HEK293T (cell line): ENCODE data around the gene GABPA.

ENCODE experiments used
- ARNT ChIP-seq: fragments of 450-650 bp; IDR thresholded peaks from 2 replicates; pipeline ENCODE4 v1.6.1; 2017; ENCODE audit warnings: mild to moderate bottlenecking
- BHLHE40 ChIP-seq: fragments of 450-650 bp; IDR thresholded peaks from 2 replicates; pipeline ENCODE4 v1.6.1; 2016; ENCODE audit warnings: mild to moderate bottlenecking, moderate library complexity, borderline replicate concordance
- CTBP1 ChIP-seq: fragments of 450-650 bp; IDR thresholded peaks from 2 replicates; pipeline ENCODE4 v1.6.1; 2016; ENCODE audit warnings: borderline replicate concordance
- ELF4 ChIP-seq: fragments of 450-650 bp; IDR thresholded peaks from 2 replicates; pipeline ENCODE4 v1.6.1; 2017; ENCODE audit warnings: antibody characterized with exemption
- FOXK2 ChIP-seq: fragments of 450-650 bp; IDR thresholded peaks from 2 replicates; pipeline ENCODE4 v1.6.1; 2016; ENCODE audit warnings: mild to moderate bottlenecking
- FOXM1 ChIP-seq: fragments of 450-650 bp; IDR thresholded peaks from 2 replicates; pipeline ENCODE4 v1.6.1; 2017; ENCODE audit warnings: mild to moderate bottlenecking, borderline replicate concordance
- HDGF ChIP-seq: fragments of 450-650 bp; IDR thresholded peaks from 2 replicates; pipeline ENCODE4 v1.6.1; 2017; ENCODE audit warnings: antibody characterized with exemption, borderline replicate concordance
- L3MBTL2 ChIP-seq: fragments of 450-650 bp; conservative IDR thresholded peaks from 2 replicates; pipeline ENCODE4 v1.6.1; 2016; ENCODE audit warnings: mild to moderate bottlenecking
- LEF1 ChIP-seq: fragments of 450-650 bp; IDR thresholded peaks from 2 replicates; pipeline ENCODE4 v1.6.1; 2017; ENCODE audit warnings: mild to moderate bottlenecking, borderline replicate concordance
- NFRKB ChIP-seq: fragments of 450-650 bp; IDR thresholded peaks from 2 replicates; pipeline ENCODE4 v1.6.1; 2016; ENCODE audit warnings: mild to moderate bottlenecking, moderate library complexity
- PKNOX1 ChIP-seq: fragments of 450-650 bp; IDR thresholded peaks from 2 replicates; pipeline ENCODE4 v1.6.1; 2016
- SP1 ChIP-seq: fragments of 450-650 bp; IDR thresholded peaks from 2 replicates; pipeline ENCODE4 v1.6.1; 2017
- SUZ12 ChIP-seq: fragments of 450-650 bp; IDR thresholded peaks from 2 replicates; pipeline ENCODE4 v1.6.1; 2016; ENCODE audit warnings: mild to moderate bottlenecking
- ZNF384 ChIP-seq: fragments of 450-650 bp; IDR thresholded peaks from 2 replicates; pipeline ENCODE4 v1.6.1; 2016

GRCh38 chr21:25759573-25759972 lies 24.8 kb downstream of the GABPA start:
- no peak for TF ChIP-seq BHLHE40
- TF ChIP-seq NFRKB: no peak
- no peak for TF ChIP-seq HDGF
- no peak for TF ChIP-seq FOXM1
- TF ChIP-seq ARNT: no peak
- no peak for TF ChIP-seq SUZ12
- no peak for TF ChIP-seq SP1
- no peak for TF ChIP-seq ELF4
- TF ChIP-seq CTBP1: no peak
- TF ChIP-seq L3MBTL2: no peak
- TF ChIP-seq ZNF384: no peak
- TF ChIP-seq LEF1: no peak
- TF ChIP-seq PKNOX1: no peak
- TF ChIP-seq FOXK2: no peak
